Vagina (tissue), 2 donors: ENCODE measurements around the gene ADAM11. TPM values are rescaled to one million over a fixed set of nuclear protein-coding genes. Genes with fewer than 3 reads are reported as not detected.

ENCODE experiments used
- DNase-seq, 2 donors: peaks; one replicate each; pipeline ENCODE4 v3.0.0-alpha.2; 2017; ENCODE audit errors: extremely low spot score in 2 of 2
- H3K27ac ChIP-seq: fragments of 200-600 bp; sonication (generic); one replicate; pipeline ENCODE4 v1.5.1; 2019
- H3K27me3 ChIP-seq: fragments of 200-600 bp; sonication (generic); one replicate; pipeline ENCODE4 v1.5.1; 2019
- H3K36me3 ChIP-seq, 2 donors: fragments of 200-600 bp; sonication (generic); one replicate each; pipeline ENCODE4 v1.5.1; 2017 to 2019
- H3K4me1 ChIP-seq: fragments of 200-600 bp; sonication (generic); one replicate; pipeline ENCODE4 v1.5.1; 2019
- H3K4me3 ChIP-seq, 2 donors: fragments of 200-600 bp; sonication (generic); 1 replicate in 1 of 2; 2 replicates in 1 of 2; pipeline ENCODE4 v1.5.1; 2016 to 2019
- H3K9me3 ChIP-seq: fragments of 200-600 bp; sonication (generic); one replicate; pipeline ENCODE4 v1.5.1; 2019
- POLR2A ChIP-seq, 2 donors: fragments of 450-650 bp; IDR thresholded peaks; one replicate each; pipeline ENCODE4 v1.6.1; 2017; ENCODE audit warnings: antibody characterized with exemption in 2 of 2, mild to moderate bottlenecking in 2 of 2, moderate library complexity in 2 of 2
- POLR2AphosphoS5 ChIP-seq, 2 donors: sonication (generic); formaldehyde crosslinking; IDR thresholded peaks; one replicate each; pipeline ENCODE4 v1.9.0; 2017; ENCODE audit warnings: antibody characterized with exemption in 2 of 2, mild to moderate bottlenecking in 2 of 2, low read depth in 1 of 2; ENCODE audit not compliant: insufficient read depth in 1 of 2
- intact Hi-C: fragments of 100-400 bp; cut with DNase I; formaldehyde crosslinking; loops from one replicate; pipeline ENCODE4 v1.15.1; 2023
- total RNA-seq: library from RNA; depleted of rRNA; stranded (reverse); fragments of >200 nt; gene quantifications from one replicate; pipeline ENCODE4 v1.2.3, GENCODE V29; 2016
- TF ChIP-seq, protein P1 (sequence below), 3 experiments: fragments of 450-650 bp in 2 of 3; fragments of 200-600 bp in 1 of 3; sonication (generic) in 1 of 3; IDR thresholded peaks; one replicate each; pipeline ENCODE4 v1.5.1; 2017 to 2019; ENCODE audit warnings: antibody characterized with exemption in 3 of 3, mild to moderate bottlenecking in 2 of 3, moderate library complexity in 2 of 3

Gene ADAM11
- total RNA-seq, 1 donor from 2014 or later: 3.7 TPM

DNA sequence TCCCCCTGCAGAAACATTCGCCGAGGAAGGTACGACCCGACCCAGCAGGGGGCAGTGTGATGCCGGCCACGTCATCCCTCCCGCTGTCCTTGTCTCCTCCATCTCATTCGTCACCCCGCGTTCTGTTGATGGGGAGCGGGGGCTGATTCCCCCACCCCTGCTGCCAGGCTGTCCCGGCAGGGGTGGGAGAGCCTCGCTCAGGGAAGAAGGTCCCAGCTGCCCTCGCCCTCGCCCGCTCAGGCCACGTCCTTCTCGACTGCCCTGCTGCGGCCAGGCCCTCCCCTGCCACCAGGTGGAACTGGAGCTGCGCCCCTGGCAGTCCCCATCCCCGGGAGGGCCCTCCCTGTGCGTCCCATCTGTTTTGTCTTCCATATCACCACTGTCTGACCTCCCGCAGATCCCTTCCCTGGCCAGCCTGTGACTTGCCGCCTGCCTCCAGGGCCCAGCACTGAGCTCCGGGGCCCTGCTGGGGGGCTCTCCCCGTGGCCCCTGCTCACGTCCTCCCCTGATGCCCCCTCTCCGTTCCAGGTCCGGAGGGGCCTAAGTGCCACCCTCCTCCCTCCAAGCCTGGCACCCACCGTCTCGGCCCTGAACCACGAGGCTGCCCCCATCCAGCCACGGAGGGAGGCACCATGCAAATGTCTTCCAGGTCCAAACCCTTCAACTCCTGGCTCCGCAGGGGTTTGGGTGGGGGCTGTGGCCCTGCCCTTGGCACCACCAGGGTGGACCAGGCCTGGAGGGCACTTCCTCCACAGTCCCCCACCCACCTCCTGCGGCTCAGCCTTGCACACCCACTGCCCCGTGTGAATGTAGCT lies 20.6 kb downstream of the ADAM11 start:
- Histone ChIP-seq H3K4me3 (peak overlapping the region; percentile 20 to 48), H3K36me3 (no peaks in the 10 kb centered on the region), H3K4me1 (peaks cover 33% of the 10 kb centered on the region), H3K27me3 (no peaks in the 10 kb centered on the region), H3K9me3 (no peaks in the 10 kb centered on the region), H3K27ac (peak overlapping the region; percentile 51)
- no peak for DNase-seq
- intact Hi-C loops: loop anchor here (5.0 kb wide), 2 partner anchors 88 to 243 kb away; no protein-coding TSS in a partner anchor
- TF ChIP-seq POLR2A (IDR thresholded peaks at IDR 0.05) (no peak), POLR2AphosphoS5 (IDR thresholded peaks at IDR 0.05; ENCODE audit: insufficient read depth in 1 of 2, low read depth in 1 of 2) (peak; percentile 46 to 66)
- TF ChIP-seq, protein P1, sequence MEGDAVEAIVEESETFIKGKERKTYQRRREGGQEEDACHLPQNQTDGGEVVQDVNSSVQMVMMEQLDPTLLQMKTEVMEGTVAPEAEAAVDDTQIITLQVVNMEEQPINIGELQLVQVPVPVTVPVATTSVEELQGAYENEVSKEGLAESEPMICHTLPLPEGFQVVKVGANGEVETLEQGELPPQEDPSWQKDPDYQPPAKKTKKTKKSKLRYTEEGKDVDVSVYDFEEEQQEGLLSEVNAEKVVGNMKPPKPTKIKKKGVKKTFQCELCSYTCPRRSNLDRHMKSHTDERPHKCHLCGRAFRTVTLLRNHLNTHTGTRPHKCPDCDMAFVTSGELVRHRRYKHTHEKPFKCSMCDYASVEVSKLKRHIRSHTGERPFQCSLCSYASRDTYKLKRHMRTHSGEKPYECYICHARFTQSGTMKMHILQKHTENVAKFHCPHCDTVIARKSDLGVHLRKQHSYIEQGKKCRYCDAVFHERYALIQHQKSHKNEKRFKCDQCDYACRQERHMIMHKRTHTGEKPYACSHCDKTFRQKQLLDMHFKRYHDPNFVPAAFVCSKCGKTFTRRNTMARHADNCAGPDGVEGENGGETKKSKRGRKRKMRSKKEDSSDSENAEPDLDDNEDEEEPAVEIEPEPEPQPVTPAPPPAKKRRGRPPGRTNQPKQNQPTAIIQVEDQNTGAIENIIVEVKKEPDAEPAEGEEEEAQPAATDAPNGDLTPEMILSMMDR (IDR thresholded peaks at IDR 0.05): peak; percentile 44 to 86 (median 73)

GRCh38 chr17:44780161-44780560 lies 21.4 kb downstream of the ADAM11 start:
- Histone ChIP-seq H3K27me3 (no peaks in the 10 kb centered on the region), H3K4me3 (no peak overlapping the region), H3K9me3 (no peaks in the 10 kb centered on the region), H3K27ac (peak overlapping the region; percentile 51), H3K36me3 (no peaks in the 10 kb centered on the region), H3K4me1 (peaks cover 31% of the 10 kb centered on the region)
- DNase-seq: no peak
- intact Hi-C loops: no loop called here
- TF ChIP-seq POLR2AphosphoS5 (IDR thresholded peaks at IDR 0.05; ENCODE audit: insufficient read depth in 1 of 2, low read depth in 1 of 2): no peak
- TF ChIP-seq, protein P1 (IDR thresholded peaks at IDR 0.05): no peak
- no peak for TF ChIP-seq POLR2A (IDR thresholded peaks at IDR 0.05)

DNA sequence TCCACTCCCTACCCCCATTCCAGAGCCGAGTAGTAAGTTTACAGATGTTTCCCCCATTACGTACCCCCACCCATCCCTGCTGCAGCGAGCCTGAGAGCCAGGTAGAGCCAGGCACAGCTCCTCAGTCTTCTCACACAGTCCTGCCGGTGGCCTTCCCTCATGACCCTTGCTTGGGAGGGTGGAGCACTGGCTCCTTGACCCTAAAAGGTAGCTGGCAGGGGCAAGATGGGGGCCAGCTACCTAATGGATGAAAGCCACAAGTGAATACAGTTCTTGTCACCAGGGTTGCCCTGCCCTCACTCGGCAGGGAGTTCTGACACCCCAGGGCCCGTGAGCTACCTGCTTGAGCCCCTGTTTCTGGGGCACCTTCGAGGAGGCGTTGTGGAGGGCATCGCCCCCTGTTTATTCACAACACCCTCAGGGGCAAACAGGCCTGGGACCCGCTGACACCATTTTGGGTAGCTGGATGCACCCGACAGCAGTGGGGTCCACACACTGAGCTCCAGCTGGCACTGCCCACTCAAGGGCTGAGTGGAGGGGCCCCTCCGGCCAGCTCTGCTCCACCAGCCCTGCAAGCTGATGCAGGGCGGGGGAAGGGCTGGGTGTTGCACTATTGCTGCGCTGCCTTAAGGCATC lies 22.2 kb downstream of the ADAM11 start:
- intact Hi-C loops: no loop called here
- peak overlapping the region; percentile 72 for H3K27ac ChIP-seq
- H3K4me1 ChIP-seq: peaks cover 26% of the 10 kb centered on the region
- no peak overlapping the region for H3K4me3 ChIP-seq
- no peaks in the 10 kb centered on the region for H3K9me3 ChIP-seq
- TF ChIP-seq POLR2AphosphoS5 (IDR thresholded peaks at IDR 0.05; ENCODE audit: insufficient read depth in 1 of 2, low read depth in 1 of 2): no peak
- TF ChIP-seq, protein P1 (IDR thresholded peaks at IDR 0.05): no peak
- no peak for TF ChIP-seq POLR2A (IDR thresholded peaks at IDR 0.05)
- no peaks in the 10 kb centered on the region for H3K27me3 ChIP-seq
- no peak for DNase-seq
- H3K36me3 ChIP-seq: no peaks in the 10 kb centered on the region

- no peak overlapping the region for H3K4me3 ChIP-seq
- DNase-seq: no peak
- H3K9me3 ChIP-seq: no peaks in the 10 kb centered on the region
- TF ChIP-seq, protein P1 (IDR thresholded peaks at IDR 0.05): no peak
- TF ChIP-seq POLR2A (IDR thresholded peaks at IDR 0.05) (no peak), POLR2AphosphoS5 (IDR thresholded peaks at IDR 0.05; ENCODE audit: insufficient read depth in 1 of 2, low read depth in 1 of 2) (no peak)
- intact Hi-C loops: no loop called here
- peaks cover 20% of the 10 kb centered on the region for H3K4me1 ChIP-seq
- peak overlapping the region; percentile 72 for H3K27ac ChIP-seq
- no peaks in the 10 kb centered on the region for H3K36me3 ChIP-seq
- H3K27me3 ChIP-seq: no peaks in the 10 kb centered on the region
These were observed 22.9 kb downstream of the ADAM11 start for GRCh38 chr17:44781551-44782325.
